SK-N-SH treated with all-trans-retinoic acid at 6 μM for 48 hours (cell line): ENCODE data around the gene CBR4.

Experiments used
- ISL1 ChIP-seq: fragments of 250-450 bp; sonication (Bioruptor Pico); IDR thresholded peaks from 2 replicates; pipeline ENCODE4 v2.1.2; 2022; ENCODE audit warnings: mild to moderate bottlenecking, moderate library complexity
- RARB ChIP-seq: fragments of 250-450 bp; sonication (Bioruptor Pico); IDR thresholded peaks from 2 replicates; pipeline ENCODE4 v1.8.0; 2021; ENCODE audit warnings: mild to moderate bottlenecking, moderate library complexity
- ZC3H10 ChIP-seq: fragments of 250-450 bp; sonication (Bioruptor Pico); IDR thresholded peaks from 2 replicates; pipeline ENCODE4 v1.5.1; 2021; ENCODE audit warnings: mild to moderate bottlenecking, moderate library complexity
- ZNF8 ChIP-seq: fragments of 450-650 bp; formaldehyde crosslinking; IDR thresholded peaks from 2 replicates; pipeline ENCODE4 v1.5.0; 2020; ENCODE audit warnings: mild to moderate bottlenecking, moderate library complexity
- TF ChIP-seq, protein P1 (sequence below): fragments of 250-450 bp; sonication (Bioruptor Pico); IDR thresholded peaks from 2 replicates; pipeline ENCODE4 v1.8.0; 2020; ENCODE audit warnings: mild to moderate bottlenecking, moderate library complexity, borderline replicate concordance
- TF ChIP-seq, protein P2 (sequence below): fragments of 250-450 bp; sonication (Bioruptor Pico); IDR thresholded peaks from 2 replicates; pipeline ENCODE4 v1.5.1; 2020; ENCODE audit warnings: low read depth, mild to moderate bottlenecking, moderate library complexity
- TF ChIP-seq, protein P3 (sequence below): fragments of 250-450 bp; sonication (Bioruptor Pico); IDR thresholded peaks from 2 replicates; pipeline ENCODE4 v1.5.1; 2021; ENCODE audit warnings: mild to moderate bottlenecking, moderate library complexity

DNA sequence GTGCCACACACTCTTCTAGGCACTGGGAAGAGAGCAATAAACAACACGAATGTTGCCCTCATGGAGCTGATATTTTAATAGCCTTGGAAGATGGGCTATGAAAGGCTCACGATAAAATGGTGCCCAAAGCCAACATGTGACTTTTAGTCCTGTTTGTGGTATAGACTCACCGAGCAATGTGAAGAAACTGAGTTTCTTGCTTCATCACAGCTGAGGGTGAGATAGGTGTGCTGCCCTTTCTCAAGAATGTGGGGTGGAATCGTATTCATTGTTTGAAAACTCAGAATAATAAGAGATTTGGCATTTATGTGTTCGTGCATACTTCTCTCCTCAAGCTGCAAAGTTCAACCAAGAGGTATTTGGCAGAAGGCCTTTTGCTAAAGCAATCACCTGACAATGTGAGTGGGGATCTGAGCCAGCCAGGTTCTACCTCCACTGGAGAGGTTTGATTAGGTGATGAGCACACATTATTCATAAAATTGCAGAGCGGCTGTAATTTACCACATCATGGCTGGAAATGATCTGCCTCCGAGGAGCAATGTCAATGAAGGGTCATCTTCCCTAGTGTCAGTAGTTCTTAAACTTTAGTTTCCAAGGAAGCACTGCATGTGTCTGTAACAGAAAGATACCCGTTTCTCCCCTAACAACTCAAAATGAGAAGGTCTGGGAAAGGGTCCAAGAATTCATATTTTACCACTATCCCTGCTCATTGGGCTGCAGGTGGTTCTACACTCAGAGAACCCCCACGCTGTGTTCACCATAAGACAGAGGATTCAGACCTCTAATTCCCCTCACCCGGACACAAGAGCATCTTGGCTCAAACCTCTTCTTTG is 41.9 kb upstream of the CBR4 start:
- TF ChIP-seq, protein P1, sequence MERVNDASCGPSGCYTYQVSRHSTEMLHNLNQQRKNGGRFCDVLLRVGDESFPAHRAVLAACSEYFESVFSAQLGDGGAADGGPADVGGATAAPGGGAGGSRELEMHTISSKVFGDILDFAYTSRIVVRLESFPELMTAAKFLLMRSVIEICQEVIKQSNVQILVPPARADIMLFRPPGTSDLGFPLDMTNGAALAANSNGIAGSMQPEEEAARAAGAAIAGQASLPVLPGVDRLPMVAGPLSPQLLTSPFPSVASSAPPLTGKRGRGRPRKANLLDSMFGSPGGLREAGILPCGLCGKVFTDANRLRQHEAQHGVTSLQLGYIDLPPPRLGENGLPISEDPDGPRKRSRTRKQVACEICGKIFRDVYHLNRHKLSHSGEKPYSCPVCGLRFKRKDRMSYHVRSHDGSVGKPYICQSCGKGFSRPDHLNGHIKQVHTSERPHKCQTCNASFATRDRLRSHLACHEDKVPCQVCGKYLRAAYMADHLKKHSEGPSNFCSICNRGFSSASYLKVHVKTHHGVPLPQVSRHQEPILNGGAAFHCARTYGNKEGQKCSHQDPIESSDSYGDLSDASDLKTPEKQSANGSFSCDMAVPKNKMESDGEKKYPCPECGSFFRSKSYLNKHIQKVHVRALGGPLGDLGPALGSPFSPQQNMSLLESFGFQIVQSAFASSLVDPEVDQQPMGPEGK (CRISPR knock-in tag), result no peak
- no peak for TF ChIP-seq ZC3H10 (CRISPR knock-in tag)
- TF ChIP-seq, protein P2, sequence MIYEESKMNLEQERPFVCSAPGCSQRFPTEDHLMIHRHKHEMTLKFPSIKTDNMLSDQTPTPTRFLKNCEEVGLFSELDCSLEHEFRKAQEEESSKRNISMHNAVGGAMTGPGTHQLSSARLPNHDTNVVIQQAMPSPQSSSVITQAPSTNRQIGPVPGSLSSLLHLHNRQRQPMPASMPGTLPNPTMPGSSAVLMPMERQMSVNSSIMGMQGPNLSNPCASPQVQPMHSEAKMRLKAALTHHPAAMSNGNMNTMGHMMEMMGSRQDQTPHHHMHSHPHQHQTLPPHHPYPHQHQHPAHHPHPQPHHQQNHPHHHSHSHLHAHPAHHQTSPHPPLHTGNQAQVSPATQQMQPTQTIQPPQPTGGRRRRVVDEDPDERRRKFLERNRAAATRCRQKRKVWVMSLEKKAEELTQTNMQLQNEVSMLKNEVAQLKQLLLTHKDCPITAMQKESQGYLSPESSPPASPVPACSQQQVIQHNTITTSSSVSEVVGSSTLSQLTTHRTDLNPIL (CRISPR knock-in tag), result no peak
- TF ChIP-seq ISL1 (CRISPR knock-in tag), result no peak
- TF ChIP-seq ZNF8 (CRISPR knock-in tag), result no peak
- TF ChIP-seq RARB (CRISPR knock-in tag), result no peak
- TF ChIP-seq, protein P3, sequence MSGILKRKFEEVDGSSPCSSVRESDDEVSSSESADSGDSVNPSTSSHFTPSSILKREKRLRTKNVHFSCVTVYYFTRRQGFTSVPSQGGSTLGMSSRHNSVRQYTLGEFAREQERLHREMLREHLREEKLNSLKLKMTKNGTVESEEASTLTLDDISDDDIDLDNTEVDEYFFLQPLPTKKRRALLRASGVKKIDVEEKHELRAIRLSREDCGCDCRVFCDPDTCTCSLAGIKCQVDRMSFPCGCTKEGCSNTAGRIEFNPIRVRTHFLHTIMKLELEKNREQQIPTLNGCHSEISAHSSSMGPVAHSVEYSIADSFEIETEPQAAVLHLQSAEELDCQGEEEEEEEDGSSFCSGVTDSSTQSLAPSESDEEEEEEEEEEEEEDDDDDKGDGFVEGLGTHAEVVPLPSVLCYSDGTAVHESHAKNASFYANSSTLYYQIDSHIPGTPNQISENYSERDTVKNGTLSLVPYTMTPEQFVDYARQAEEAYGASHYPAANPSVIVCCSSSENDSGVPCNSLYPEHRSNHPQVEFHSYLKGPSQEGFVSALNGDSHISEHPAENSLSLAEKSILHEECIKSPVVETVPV (CRISPR knock-in tag), result no peak
